Stimulated activated CD8-positive, alpha-beta memory T cell treated with anti-CD3 and anti-CD28 coated beads, Interleukin-4, amount 100 ng/mL, for 1 hour (primary cell): Measurements from ENCODE around the gene TTLL6.

Experiments
- DNase-seq, 2 donors: peaks; one replicate each; pipeline ENCODE4 v3.0.0-alpha.2; 2020; ENCODE audit warnings: low read depth in 2 of 2, low spot score in 1 of 2

TTLL6 gene

DNA sequence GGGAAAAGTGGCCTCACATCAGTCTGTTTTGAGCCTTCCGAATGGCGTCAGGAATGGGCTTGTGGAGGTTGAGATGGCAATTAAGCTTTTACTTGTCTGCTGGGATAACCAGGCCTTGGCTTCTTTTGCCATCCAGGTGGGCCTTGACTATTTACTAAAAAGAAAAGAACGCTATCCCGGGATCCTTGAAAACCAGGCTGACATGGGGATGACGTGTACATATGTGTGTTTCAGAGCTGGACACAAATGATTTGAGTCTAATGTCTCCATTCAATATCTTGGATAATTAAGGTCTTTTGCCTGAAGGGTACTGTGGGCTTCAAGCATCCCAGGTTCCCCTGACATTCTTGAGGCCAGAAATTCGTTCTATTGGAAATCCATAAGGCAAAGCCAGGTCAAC lies 55.9 kb downstream of the TTLL6 start:
- DNase-seq: no peak

DNA sequence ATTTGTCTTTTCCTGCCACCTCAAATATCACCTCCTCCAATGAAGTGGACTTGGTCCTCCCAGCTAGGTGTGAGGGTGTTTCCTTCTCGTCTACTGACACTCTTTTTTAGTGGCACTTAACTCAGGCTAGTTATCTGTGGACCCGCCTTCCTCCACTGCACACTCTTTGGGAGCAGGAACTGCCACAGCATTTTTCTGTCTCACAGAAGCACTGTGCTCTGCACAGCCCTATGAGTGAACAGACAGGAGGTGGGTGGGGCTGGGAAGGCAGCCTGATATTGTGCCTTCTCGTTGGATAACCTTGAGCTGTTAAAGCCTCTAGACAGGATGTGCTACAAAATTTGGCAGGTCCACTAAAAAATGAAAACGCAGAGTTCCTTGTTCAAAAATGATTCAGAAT lies 56.6 kb downstream of the TTLL6 start:
- DNase-seq: no peak

DNA sequence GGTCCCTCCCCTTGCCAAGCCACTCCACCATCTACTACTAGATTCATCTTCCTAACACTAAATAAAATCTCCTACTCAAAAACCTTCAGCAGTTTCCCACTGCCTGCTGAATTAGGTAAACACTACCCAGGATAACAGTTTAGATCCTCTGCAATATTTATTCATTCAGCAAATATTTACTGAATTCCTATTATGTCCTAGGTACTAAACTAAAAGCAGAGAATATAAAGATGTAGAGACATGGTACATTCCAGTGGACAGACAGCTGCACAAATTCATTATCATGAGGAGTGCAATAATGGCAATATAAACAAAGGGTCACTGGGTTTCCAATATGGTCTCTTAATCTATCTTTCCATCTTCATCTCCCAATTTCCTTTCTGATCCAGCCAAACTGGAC lies 57.7 kb downstream of the TTLL6 start:
- DNase-seq: no peak

DNA sequence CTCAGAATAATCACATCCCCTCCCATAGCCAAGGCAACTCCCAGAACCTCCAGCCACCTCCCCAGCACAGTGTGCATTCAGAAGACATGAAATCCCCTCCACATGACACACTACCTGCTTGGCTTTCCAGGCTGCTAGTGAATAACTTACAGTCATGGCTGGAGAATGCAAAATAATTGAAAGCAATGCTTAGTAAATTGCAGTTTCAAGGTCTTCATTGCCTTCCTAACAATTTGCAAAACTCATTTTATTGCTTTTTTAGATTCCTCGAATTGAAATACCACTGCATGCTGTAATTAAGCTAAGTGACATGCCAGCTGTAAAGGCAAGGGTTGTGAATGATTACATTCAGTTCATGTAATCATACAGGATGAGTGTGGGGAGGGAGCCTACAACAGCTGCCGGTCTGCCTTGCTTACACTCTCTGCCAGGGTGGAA lies 59.5 kb downstream of the TTLL6 start:
- DNase-seq: no peak

DNA sequence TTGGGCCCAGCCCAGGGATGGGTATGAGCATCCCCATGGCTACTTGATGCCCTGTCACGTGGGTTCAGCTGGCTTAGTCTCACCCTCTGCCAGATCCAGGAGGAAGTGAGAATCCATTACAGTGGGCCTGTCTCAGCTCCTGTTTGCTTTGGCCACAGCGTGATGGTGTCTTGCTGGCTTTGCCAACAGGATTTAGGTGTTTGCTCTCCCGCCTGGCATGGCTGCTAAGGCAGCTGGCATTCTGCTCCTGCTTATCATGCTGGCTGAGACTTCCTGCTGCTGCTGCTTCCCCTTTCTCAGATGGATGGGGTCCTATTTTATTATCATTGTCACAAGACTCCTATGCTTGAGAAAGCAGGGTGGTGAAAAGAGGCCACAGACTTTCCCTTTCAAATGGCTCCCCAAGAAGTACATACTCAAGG lies 60.2 kb downstream of the TTLL6 start:
- no peak for DNase-seq

DNA sequence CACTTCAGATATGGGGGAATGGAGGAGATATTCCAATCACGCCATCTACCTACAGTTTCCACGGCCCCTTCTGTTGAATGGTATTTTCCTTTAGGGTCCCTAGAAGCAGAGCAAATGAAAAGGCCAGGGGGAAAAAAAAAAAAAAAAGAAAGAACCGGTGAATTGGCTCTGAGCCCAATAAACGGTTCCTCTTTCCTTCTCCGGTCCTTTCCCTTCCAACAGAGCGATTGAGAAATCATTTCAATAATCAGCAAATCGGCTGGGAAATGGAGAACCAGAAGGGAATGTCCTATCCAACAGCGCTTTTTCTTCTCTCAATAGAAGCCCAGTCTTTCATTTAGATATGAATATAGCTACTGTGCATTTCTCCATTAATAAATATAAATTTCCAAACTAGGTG lies 61.7 kb downstream of the TTLL6 start:
- no peak for DNase-seq

DNA sequence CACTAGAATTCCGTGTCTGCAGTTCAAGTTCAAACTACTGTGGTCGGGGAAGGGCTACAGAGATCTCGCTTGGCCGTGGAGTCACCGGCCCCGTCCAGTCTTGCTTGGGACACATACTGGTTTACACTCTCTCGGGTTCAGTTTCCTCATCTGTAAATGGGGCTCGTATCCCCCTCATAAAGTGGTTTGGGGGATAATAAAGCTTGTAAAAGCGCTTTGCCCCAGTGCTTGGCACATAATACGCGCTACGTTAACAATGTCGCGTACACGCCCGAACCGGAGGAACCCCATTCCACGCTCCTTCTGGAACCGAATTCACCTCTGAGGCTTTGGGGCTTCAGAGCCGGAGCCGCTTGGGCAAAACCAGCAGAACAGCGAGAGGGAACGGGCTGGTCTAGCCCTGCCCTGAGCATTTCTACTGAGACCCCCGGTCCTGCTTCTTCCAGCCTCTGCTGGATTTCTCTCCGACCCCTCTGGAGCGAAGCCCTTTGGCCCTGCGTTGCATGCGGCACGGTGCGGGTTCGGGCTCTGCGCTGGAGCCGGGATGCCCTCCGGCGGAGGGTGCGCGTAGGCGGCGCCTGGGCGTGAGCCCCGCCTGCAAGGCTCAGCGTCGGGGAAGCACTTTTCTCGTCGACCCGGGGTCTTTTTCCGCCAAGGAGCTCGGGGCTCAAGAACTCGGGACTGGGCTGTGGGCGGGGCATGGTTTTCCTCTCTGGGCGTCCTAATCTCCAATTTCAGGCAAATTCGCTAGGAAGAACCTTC lies 62.3 kb downstream of the TTLL6 start:
- no peak for DNase-seq

DNA sequence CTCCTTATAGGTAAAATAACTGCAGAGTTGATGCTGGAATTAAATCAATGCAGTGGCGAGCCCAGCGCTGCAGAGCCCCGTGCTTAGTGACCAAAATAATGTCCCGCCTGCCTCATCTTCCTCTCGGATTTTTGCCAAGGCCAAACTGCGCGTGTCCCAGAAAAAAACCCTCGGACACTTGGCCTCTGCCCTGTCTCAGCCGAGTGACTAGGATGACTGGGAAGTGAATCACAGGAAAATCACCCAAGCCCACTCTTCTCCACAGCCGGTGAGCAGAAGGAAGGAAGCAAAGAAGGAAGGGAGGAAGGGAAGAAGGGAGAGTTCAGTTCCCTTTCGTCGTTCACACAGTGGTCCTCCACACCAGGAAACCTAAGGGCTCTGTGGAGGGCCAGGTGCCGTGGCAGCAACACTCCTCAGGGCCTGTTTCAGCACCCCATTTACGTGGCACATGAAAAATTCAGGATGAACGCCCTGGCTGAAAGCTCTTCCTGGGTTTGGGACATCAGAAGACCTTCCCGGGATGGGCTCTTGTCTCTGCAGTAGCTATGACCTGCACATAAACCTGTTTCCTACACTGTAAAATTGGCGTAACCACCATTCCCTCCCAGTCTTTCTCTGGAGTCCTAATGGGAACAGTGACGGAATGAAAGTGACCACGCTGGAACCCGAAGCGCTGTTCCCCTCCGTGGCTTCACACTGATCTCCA lies 63.1 kb downstream of the TTLL6 start:
- DNase-seq: no peak

DNA sequence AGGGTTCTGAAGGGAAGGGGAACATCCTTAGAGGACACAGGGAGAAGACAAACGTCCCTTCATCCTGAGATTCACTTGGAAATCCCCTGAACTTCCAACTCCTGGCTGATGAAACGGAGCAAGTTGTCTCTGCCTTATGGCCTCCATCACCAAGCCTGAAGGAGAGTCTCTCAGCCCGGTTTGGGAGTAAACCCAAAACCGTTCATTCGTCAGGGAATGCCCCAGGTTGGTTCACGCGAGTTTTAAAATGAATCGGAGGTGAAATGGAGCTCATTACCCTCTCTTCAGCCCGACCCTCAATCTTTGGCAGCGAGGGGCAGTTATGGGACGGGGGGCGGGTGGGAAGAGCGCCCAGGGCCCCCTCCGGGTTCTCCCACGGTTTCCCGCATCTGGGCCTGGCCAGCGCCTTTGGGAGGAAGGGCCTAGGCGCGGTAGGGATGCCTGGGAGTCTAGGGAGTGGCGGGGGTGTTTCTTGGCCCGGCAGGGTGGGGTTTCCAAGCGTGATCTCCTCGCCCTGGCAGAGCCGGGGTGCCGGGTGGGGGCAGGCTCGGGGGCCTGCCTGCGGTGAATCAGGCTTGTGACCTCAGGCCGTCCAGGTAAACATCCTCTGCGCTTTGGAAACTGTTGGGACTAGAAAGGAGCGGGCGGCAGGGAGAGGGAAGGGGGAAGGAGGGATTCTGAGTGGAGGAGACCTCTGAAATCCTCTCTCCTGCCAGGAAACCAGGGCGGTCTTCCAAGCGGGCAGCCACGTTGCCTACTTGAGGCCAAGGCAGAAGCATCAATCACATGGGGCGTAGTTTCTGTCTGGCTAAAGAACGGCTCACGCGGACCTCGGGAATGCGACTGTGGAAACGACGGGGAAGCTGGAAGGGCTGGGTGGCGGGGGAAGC lies 64.4 kb downstream of the TTLL6 start:
- no peak for DNase-seq

DNA sequence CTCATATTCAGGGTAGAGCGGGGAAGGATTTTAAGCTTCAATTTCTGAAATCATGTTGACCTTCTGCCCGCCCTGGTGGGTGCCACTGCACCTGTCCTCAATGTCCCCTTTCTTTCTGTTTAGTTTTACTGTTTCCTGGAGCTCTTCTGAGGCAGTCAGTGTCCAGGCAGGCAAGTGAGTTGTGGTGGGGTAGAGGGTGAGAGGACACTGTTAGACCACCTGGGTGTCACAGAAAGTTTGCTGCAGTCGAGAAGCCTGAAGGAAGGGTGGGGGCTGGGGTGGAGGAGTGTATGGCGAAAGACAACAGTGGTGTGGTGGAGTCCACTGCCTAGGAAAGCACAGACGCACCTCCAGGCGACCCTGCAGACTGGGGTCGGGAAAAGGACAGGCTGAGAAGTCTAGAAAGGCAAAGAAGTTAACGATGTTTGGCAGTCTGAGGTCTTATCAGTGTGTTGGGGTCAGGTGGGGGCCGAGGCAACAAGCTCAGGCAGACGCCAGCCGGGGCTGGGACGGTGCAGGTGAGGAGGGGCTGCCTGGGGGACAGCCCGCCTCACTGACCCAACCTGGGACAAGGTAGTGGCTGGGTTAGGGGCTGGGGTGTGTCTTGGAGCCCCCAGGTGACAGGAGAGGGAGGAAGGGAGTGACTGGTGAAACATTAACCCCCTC lies 65.2 kb downstream of the TTLL6 start:
- DNase-seq: no peak

DNA sequence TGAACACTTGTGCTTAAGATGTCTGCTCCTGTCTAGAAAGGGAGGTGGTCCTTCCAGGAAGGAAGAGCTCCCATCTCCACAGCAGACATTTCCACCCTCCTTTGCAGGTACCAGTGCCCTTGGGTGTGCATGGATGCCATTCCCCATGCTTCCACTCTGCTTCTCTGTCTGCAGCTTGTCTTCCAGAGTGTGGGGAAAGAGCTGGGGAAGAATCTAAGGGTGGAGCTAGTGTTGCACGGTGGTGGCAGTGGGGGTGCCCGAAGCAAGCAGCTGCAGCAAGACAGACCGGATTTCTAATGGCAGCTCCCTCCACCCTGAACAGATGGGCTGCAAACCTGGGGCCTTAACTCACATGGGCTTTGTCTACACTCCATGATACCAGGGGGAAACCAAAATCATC lies 65.9 kb downstream of the TTLL6 start:
- DNase-seq: no peak

DNA sequence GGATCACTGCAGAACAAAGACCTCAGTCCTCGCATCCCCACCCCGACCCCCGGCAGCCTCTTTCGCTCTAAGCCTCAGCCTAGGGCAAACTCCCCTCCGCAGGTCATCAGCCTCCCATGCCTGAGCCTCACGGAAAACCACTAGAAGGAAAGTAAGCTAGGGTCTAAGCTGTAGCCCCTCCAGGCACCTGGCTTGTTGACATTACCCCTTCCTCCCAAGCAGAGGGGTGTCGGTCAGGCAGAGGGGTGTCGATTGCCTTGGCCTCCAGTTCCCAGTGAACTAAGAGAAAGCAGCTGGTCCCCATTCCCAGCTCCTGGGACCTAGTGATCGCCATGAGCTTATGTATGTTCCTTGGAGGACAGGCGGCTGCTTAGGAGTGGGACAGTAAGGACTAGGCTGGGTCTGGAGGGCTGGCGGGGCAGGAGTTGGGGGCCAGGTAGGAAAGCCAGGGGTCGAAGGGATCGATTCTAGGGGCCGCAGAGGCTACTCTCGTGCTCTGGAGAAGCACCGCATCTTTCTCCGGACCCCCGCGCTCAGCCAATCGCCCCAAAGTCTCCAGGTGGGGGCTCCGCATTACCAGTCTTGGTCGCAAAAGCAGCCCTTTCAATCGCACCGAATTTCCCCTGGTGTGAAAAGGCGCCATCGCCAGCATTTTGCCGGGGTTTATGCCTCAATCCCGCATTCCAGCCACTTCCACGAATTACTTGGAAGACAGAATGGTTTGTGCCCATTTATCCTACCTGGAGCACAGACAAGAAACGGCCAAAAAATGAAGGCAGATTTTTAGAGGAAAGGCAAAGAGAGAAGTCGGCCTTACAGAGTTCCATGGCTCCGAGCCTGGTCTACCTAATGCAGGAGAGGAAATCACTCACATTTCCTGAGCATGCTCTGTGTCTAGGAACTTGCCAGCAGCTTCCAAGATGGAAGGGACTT lies 67.1 kb downstream of the TTLL6 start:
- no peak for DNase-seq

DNA sequence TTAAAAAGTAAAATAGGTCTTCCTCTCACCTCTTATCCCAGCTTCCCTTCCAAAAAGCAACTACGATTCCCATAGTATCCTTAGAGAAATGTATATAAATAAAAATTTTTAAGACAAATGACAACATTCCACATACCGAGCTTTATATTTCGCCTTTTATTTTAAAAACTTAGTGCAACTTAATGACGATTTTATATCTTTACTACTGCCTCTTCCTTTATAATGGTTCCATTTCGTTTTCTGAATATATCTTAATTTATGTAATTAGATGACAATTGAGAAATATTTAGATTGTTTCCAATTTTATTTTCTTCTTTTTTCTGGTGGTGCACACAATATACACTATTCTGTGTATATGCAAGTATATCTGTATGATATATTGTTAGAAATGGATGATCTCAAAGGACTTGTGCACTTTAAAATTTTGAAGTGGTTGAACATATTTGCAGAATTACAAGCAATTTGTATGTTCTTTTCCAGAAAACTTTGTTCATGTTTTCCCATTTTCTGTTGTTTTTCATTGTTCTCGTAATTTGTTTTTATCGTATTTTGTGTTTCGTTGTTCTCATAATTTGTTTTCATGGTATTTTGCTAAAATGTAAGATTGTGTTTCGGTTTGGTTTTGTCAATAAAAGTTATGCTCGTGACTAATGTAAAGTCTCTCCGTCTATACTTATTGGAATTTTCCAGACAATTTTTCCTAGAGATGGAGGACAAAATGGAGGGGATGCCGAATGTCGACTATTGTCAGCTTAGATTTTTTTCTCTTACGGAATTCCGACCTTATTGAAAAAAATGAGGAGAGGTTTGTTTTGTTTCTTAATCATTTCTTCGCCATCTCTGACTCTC lies 68.1 kb downstream of the TTLL6 start:
- DNase-seq: no peak

DNA sequence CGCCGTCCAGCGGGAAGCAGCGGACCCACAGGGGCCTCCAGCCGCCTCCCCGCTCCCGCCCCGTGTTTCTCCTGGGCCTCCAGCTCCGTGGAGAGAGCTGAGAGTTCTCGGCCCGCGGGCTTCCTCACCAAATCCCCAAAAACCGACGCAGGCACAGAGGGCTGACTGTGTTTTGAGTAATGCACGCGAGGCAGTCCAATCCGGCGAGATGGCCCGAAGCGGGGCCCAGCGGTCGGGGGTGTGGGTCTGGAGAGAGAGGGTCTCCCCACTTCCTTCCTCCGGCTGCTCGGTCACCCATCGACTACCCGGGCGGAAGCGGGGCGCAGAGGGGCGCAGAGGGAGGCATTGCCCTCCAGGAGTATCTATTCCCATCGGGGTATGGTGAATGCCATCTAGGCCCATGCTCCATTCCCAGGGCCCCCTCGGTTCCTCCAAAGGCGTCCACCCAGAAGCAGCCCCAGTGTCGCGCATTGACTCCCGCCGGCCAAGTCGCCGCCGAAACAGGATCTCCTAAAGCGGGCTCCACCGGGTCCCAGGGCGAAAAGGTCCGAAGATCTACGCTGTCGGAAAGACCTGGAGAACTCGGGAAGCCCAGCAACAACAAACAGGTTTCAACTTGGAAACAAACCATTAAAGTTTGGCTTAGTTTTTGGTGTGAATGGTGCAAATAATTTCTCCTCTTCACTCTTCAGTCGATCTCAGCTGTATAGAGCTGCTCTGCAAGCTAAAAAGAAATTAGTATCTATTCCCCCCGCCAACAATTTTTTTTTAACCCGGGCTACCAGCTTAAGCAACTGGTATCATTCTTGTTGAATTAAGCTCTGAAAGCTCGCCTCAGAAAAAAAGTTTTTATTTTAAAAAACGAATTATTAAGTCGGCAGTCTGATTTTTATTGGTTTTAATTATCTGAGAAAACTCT lies 69.3 kb downstream of the TTLL6 start:
- DNase-seq: no peak

DNA sequence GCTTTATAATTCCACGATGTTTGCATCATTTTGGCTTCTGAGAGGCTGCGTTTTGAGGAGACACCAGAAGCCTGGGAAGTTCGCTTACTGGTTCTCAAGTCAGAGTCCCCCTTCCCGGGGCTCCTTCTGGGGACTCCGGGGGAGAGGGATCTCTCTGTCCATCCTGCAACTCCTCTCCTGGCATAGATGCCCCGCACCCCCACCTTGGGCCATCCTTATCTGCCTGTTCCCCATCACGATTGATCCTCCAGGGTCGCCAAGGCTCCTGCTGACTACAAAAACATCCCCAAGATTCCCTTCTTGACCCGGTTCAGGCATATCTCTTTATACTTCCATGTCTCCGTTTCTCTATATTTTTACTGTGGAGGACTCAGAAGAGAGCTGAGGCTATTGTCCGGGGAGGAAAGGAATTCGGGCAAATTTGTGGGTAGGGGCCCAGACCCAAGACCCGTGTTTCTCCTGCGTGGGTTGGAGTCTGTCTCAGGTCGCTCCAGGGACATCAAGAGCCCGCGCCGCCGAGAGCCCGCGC lies 70.0 kb downstream of the TTLL6 start:
- DNase-seq: no peak

DNA sequence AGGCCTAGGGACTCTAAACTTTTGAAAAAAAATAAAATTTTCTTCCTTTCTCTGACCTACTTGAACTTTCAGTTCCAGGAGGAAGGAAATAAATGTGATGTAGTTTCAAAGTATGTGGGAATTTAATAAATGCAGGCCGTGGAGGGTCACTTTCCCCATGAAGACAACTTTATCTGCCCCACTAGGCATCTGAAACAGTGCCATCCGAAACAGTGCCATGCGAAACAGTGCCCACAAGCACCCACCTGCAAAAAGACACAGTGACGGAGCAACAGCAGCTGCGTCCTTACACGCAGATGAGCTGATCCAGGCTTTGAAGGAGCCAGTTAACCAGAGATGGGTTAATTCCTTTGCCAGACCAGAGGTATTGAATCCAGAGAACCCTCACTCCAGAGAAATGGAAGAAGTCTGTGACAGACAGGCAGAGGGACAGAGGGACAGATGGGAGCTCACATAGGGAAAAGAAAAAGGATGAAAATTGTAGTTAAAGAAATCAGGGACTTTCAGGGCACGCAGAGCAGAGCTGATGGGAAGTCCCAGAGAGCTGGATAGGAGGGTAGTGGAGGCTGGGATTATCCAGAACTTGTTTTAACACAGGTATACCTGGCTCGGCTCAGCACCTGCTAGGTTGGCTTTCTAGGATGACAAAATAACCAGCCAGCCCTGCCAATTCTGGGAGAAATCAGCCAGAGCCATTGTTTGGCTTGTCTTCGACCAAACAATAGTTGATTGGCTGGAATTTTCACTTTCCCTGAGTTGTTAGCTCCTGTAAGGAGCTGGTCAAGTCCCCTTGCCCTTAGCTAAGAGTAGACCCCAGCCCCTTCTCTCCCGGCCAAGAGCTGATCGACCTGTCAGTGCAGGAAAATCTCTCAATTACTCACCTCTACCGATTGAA lies 71.4 kb downstream of the TTLL6 start:
- no peak for DNase-seq

DNA sequence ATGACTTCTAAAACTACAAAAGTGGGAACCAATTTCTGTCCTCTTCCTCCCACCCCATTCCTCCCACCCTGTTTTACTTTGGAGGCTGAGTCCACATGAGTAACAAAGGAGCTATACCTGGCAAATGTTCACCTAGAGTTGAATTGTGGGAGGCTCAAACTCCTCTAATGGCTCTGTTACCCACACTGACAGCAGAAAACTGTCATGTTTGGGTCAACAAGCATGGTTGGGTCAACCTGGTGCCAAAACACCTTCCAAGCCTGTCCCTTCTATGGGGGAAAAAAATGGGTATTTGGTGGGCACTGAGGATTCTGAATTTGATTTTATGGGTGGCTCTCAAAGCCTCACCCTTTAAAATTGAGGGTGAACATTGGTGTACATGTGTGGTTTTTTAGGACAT lies 76.5 kb downstream of the TTLL6 start:
- DNase-seq: no peak
